GM21737 (cell line): Measurements from ENCODE around the gene CLNK.
"Not testable (repeated sequence)": the region's sequence is repeated elsewhere in the genome, so short reads cannot be mapped to it uniquely, and the experiment has no call there.

ENCODE experiments used
- ATAC-seq: cut with Tn5 transposase; IDR thresholded peaks from one replicate; pipeline ENCODE4 v1.9.1; 2021; ENCODE audit warnings: mild to moderate bottlenecking, moderate library complexity; ENCODE audit not compliant: unreplicated experiment

Gene CLNK

DNA sequence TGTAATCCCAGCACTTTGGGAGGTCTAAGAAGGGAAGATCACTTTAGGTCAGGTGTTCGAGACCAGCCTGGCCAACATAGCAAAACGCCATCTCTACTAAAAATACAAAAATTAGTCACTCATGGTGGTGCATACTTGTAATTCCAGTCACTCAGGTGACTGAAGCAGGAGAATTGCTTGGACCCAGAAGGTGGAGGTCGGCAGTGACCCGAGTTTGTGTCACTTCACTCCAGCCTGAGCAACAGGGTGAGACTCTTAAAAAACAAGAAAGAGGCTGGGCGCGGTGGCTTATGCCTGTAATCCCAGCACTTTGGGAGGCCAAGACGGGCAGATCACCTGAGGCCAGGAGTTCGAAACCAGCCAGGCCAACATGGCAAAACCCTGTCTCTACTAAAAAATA lies 69.6 kb downstream of the CLNK start:
- not testable (repeated sequence) for ATAC-seq

DNA sequence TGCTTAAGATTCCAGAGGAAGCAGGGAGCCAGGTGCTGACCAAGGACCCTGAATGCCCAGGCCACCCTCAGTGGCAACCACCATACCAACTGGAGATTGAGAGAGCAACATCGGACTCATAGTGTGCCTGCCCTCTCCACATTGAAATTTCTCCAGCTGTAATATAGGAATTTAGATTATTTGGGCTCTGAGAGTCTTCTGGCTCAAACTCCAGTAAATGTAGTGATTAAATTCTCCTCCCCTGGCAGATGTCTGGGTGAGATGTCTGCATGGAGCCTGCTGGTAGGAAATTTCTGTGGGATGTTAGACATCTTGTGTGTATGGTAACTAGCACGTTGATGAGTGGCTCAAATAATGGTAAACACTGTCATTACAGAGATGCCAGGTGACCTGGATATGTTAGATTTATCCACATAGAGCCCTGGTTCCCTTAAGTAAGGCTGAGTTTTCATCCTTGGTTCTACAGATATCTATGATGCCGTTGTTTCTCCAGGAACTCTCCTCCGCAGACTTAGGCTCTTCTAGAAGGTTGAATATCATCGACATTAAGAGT lies 70.6 kb downstream of the CLNK start:
- no peak for ATAC-seq

DNA sequence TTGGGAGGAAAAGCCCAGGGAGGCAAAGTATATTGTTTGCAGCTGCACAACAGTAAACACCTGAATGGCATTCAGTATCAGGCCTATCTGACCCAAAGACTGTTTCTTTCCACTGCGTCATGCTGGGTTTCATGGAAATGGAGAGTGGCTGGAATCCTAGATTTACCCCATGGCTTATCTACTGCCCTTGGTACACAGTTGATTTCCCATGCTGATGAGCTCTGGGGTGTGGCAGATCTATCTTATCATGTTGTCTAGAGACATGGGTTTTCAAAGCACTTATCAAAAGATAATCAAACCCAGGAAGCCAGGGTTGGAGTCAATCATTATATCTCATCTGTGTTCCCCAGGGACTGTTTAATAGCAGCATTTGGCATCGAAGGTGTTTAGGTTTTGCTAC lies 72.1 kb downstream of the CLNK start:
- no peak for ATAC-seq

DNA sequence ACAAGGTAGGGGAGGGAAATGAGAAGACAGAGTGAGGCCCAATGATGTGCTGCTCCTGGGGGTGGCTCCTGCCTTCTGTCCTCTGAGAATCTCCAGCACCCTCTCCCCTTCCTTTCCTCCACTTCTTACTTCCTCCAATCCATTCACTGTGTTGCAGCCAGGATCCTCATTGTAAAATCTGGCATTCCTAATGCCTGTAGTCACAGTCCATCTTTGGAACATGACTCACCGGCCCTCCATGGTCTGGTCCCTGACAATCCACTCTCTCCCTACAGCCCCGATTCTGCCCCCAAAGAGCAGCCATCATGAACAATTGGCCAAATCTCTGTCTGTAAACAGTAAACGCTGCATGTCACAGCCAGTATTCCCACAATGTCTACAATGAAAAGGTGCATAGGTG lies 72.9 kb downstream of the CLNK start:
- no peak for ATAC-seq

DNA sequence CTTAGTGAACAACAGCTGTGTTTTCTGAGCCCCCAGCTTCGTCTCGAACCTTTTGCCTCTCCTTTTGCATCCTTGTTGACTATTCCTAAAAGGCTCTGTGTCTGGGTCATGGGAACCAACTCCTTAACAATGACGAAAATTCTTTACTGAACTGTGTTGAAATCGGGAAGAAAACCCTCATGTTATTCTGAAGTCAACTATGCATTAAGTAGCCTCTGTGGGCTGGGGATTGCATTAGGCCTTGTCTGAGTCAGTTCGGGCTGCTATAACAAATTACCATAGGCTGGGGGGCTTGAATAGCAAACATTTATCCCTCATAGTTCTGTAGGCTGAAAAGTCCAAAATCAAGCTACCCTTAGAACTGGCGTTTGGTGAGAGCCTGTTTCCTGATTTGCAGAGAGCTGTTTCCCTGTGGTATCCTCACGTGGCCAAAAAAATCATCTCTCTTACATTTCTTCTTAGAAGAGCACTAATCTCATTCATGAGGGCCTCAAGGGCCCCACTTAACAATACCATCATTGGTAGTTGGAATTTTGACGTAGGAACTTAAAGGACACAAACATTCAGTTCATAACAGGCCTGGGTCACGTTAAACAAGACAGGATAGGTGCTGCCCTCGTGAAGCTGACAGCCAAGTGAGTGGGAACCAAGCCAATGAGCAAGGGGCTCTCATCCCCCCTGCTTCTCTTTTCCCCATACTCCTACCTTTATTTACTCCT lies 75.9 kb downstream of the CLNK start:
- no peak for ATAC-seq

DNA sequence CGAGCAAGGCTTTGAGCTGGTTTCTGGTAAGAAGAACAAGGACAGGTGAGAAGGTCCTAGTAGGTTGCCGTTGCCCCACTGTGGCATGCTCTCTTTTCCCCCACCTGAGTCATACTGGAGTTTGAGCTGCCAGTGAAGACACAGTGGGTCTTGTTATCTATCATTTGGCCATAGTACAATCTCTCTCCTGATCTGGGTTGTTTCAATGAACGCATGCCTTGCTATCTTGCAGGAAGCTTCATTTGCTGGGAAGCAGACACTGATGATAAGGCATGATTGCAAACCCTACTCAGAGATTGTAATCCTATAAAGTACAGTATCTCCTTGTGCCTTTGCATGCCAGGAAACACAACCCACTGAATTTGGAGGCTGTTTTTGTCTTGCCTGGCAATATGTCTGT lies 77.4 kb downstream of the CLNK start:
- no peak for ATAC-seq

DNA sequence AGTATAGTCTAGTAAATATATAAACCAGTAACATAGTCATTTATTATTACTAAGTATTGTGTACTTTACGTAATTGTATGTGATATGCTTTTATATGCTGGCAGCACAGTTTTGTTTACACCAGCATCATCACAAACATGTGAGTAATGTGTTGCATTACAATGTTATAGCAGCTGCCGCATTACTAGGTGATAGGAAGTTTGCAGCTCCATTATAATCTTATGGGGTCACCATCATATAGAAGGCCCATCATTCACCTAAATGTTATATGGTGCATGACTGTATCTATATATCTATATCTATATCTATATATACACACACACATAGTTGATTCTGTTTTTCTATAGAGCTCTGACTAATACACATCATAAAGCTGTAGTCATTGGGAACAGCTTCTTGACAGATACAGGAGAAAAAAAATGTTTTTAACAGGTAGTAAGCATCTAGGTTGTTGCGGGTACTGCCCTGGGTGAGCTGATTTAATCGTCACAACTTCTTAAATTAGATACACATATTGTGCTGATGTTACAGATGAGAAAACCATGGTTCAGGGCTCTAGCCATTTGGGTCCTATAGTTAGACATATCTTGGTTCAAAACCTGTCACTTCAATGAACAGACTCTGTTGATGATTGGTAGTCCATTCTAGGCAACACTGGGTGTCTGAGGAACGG lies 77.9 kb downstream of the CLNK start:
- no peak for ATAC-seq

DNA sequence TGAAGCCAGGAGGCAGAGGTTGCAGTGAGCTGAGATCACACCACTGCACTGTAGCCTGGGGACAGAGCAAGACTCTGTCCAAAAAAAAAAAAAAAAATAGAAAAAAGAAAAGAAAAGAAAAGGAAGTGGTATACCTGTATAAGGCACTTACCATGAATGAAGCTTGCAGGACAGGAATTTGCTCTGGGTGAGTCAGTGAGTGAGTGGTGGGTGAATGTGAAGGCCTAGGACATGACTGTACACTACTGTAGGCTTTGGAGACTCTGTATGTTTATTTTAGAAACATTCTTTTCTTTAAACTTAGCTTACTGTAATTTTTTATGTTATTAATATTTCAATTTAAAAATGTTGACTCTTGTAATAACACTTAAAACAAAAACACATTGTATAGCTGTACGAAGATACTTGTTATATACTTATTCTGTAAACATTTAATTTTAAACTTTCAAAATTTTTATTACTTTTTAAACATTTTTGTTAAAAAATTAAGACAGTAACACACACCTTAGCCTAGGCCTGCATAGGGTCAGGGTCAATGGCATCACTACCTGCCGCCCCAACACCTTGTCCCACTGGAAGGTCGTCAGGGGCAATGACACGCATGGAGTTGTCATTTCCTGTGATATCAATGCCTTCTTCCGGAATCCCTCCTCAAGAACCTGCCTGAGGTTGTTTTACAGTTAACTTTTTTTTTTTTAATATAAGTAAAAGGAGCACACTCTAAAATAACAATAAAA lies 78.7 kb downstream of the CLNK start:
- ATAC-seq: no peak

DNA sequence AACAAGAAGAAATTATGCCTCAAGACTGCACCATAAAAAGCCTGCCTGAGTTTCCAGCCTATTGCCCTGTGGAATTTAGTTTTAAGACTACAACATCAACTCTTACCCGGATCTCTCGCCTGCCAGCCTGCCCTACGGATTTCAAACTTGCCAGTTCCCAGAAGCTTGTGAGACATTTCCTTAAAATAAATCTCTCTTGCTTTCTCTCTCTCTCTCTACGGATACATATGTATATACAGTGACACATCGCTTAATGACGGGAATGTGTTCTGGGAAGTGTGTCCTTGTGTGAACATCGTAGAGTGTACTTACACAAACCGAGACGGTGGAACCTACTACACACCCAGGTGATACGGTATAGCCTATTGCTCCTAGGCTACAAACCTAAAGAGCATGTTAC lies 79.5 kb downstream of the CLNK start:
- ATAC-seq: no peak

DNA sequence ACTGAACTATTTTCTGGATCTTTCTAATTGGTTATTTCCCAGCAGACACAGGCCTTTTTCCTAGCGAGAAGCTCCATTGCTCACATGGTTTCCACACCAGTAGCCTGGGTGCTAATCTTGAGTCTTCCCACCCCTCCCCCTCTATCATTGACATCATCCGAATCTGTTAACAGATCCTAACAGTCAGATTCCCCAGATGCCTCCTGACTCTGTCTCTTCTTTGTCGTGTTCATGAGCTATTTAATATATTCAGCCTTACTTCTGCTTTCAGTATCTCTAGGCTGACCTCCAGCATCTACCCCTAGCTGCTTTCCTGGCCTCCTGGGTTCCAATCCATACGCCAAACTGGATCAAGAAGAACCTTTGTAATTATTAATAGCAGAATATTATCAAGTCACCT lies 85.0 kb downstream of the CLNK start:
- no peak for ATAC-seq

DNA sequence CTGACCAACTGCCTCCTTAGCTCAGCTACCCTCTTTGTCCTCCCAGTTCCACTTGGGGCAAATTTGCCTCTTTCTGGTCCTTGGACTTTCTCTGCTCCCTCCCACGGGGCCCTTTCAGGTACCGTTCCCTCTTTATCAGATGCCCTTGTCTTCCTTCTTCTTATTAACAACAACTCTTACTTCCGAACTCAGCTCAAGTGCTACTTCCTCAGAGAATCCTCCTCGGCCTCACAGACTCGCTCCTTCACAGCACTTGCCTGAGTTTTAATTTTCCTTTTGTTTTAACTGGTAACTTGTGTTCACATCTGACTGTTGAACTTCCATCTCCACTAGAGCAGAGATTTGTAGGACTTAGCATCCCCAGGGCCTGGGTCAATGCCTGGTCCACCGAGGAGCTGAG lies 85.7 kb downstream of the CLNK start:
- no peak for ATAC-seq

DNA sequence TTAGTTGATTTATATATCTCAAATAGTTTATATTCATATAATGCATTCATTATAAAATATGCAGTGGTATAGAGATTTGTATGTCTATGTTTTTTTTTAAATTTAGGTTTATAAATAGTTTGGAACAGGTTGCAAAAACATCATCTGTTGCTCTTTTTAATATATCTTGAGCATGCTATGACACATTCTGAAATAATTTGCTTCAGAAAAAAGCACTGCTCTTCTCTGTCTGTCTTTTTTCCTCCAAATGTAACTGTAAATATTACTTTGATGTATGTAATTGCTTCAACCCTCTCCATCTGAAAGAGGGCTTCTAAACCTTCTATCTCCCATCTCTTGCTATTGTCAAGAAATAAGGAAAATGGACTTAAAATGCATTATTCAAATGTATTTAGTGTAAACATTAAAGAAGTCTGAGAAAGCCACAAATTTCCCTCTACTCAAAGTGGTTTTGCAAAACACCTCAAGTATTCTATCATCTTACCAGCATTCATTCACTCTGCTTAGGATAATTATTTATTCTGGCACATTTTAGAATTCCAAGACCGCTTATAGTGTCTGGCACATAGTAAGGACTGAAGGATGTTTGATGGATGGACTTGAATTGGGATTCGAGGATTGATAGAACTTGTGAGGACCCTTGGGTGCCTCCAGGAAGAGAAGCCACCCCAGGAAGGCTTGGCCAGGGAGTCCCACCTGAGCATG lies 87.8 kb downstream of the CLNK start:
- no peak for ATAC-seq

DNA sequence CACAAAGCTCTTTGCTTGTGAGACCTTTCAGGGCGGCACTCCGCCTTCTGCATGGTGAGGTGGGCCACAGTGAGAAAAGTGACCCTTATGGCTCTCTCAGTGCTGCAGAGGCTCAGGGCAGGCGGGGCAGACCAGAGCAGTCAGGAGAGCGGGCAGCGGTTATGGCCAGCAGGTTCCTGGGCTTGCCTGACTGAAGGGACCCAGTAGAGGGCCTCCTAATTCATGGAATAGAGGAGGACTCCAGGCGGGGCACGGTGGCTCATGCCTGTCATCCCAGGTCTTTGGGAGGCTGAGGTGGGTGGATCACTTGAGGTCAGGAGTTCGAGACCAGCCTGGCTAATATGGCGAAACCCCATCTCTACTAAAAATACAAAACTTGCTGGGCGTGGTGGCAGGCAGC lies 91.4 kb downstream of the CLNK start:
- no peak for ATAC-seq

DNA sequence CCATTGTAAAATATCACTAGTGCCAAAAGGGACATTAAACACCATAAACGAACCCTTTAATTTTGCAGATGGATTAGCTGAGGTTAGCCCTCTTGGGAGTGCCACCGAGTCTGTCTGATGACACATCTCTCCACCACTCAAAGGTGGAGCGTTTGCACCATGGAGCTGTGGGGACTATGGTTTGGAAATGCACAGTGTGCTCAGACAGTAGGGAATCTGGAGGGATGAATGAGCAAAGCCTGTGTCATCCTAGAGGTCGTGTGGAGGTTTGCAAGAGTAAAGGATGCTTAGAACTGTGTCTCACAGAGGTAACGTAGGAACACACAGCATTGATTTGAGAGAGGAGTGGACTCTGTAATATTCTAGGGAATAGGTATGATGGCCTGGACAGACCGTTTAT lies 93.7 kb downstream of the CLNK start:
- ATAC-seq: no peak

DNA sequence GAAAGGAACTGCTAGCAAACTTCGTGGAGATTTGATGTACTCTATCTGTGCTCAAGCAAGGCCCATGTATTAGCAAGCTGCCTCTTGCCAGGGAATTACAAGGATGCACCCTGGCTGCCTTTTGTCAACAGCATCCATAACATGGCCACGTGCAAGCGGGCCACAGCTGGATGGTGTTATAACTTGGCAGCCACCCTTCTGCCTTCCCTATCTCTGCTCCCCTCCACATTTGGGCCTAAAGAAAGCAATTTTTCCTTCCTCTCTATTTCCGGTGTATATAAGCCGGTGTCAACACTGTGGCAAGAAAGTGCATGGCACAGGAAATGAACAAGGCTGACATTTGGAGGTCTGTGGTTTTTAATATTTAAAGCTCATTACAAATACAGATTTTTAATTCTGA lies 94.8 kb downstream of the CLNK start:
- no peak for ATAC-seq

DNA sequence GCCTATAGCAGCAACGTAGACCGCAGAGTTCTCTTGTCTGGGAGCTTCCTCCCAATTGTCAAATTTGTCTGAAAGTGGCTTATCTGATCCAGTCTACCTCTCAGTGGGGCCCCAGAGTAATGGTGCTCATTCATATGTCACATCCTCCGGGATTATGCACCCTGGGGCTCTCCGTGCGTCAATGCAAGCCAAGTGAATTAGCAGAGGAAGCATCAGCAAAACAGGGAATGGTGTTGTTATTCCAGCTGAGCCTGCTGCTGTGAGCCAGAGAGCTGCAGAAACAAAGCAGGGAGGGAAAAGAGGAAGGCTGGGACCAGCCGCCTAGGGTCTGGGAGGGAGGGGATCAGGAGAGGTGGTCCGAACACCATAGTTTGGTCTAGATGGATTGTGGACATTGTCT lies 95.2 kb downstream of the CLNK start:
- no peak for ATAC-seq

DNA sequence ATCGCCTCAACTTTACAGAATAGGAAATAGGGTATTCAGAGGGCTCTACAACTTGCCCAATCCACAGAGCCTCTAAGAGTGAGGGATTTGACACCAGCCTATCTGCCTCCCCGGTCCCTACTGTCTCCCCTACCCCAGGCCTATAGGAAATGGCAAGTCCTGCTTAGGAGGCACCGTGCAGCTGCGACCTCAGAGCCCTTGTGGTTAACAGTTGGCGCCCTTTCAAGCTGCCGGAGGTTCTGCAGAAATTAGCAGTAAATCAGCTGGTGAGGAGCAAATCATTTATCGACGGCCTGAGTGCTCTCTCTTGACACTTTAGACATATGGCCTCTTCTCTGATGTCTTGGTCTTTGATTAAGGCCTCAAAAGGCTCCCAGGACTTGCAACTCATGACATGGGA lies 96.9 kb downstream of the CLNK start:
- ATAC-seq: no peak

DNA sequence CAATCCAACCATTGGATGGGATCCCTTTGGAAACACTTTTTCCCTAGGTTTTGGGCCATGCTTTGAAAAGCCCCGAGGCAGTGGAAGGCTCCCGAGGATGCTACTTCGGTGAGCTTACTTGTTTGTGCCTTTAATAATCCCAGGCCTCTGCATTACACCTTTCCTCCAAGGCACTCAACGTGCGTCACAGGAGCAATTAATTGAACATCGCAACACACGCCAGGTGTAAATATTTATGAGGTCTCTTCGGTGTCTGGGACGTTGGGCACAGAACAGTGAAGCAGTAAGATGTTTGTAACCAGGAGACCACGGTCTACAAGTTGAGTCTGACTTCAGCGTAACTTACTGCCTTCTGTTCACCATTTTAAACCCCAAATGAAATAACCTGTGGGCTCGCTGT lies 97.3 kb downstream of the CLNK start:
- no peak for ATAC-seq

DNA sequence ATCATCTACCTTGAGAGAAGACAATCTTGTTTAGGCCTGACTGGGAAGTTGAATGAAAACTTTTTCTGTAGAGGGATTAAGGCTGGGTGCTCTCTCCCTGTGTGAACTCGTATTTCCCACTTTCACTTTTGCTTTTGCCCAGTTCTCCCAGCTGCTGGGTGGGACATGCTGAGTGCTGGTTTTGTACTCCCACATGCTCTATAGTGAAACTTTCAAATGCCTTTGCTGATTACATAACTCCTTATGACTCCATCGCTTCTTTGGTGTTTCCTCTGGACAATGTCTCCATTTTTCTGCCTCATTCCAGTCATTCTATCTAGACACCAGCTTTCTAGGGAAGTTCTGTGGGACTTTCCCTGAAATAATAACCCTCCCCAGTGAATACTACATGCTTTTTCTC lies 100.5 kb downstream of the CLNK start:
- no peak for ATAC-seq

DNA sequence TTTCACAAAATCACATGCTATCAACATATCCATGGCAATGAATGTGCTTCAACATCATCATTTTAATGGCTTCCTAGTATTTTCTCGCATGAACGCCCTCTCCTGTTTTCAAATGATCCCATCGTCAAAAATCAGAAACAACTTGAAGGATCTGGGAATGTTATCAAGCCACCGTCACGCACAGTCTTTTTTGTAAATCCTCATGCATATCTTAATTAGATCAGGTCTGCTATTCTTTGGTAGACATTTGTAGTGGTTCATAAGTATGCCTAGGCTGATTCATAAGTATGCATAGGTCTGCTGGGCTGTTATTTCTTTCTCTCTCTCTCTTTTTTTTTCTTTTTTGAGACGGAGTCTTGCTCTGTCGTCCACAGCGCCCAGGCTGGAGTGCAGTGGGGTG lies 101.6 kb downstream of the CLNK start:
- ATAC-seq: no peak

DNA sequence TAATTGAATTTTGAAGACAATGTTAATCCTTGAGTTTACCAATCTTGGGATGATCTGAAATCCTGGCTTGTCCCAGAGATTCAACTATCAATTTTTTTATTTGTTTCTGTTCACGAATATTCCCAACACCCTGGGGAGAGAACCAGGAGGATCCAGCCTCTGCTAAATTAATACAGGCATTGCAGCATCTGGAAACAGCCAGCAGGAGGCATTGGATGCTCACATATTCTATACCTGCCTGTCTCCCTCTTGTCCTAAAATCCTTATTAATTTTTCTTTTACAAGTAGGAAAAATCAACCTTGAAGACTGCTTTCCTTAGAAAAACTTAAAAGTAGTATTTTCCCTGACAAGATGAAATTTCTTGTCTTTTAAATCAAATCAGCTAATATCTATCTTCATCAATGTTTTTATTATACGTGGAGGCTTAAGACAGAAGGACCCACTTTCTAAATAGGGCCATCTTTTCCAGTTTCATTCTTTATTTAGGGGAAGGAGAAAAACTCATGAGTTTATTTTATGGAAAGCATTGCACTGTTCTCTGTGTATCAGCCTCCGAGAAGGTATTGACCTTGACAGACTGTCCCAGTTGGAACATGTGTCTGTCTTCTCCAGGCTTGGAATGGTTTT lies 102.4 kb downstream of the CLNK start:
- no peak for ATAC-seq
